Activated B cell treated with CpG ODN at 0.5 μM for 24 hours (primary cell): ENCODE results near the gene DEPP1. TPM values are rescaled to one million over a fixed set of nuclear protein-coding genes. Genes with fewer than 3 reads are reported as not detected.

Experiments
- ATAC-seq: fragments of 200-7000 bp; cut with Tn5 transposase; one replicate; pipeline ENCODE4 v1.10.0; 2021; ENCODE audit warnings: low read depth, mild to moderate bottlenecking, moderate library complexity
- CTCF ChIA-PET: fragments of 350-600 bp; sonication (Branson Sonifier 250); formaldehyde crosslinking; loops from one replicate; lab custom pipeline; 2021; ENCODE audit warnings: antibody characterized with exemption; lab: Charles Lee
- POLR2A ChIA-PET: fragments of 350-600 bp; sonication (Branson Sonifier 250); formaldehyde crosslinking; loops from one replicate; lab custom pipeline; 2021; ENCODE audit warnings: antibody characterized with exemption; lab: Charles Lee
- DNase-seq: peaks from one replicate; pipeline ENCODE4 v3.0.0; 2022
- H3K27ac Mint-ChIP-seq: one replicate; pipeline ENCODE4 v1.8.0; 2020; ENCODE audit warnings: mixed read lengths
- H3K27me3 Mint-ChIP-seq: one replicate; pipeline ENCODE4 v1.8.0; 2021; ENCODE audit warnings: mixed read lengths
- H3K36me3 Mint-ChIP-seq: one replicate; pipeline ENCODE4 v1.8.0; 2021; ENCODE audit warnings: low read depth, mixed read lengths
- H3K4me1 Mint-ChIP-seq: one replicate; pipeline ENCODE4 v1.8.0; 2021; ENCODE audit warnings: mixed read lengths
- H3K4me3 Mint-ChIP-seq: one replicate; pipeline ENCODE4 v1.8.0; 2020; ENCODE audit warnings: mild to moderate bottlenecking, mixed read lengths
- H3K9me3 Mint-ChIP-seq: one replicate; pipeline ENCODE4 v1.8.0; 2020; ENCODE audit warnings: mixed read lengths
- intact Hi-C: fragments of 100-400 bp; cut with micrococcal nuclease; formaldehyde crosslinking; loops from one replicate; pipeline ENCODE4 v1.15.1; 2024
- total RNA-seq: library from RNA; stranded (reverse); gene quantifications from 2 replicates; pipeline ENCODE4 v1.2.3, GENCODE V29; 2022
- TF ChIP-seq, protein P1 (sequence below): fragments of 200-600 bp; IDR thresholded peaks from one replicate; pipeline ENCODE4 v1.8.0; 2022; ENCODE audit warnings: antibody characterized with exemption, mild to moderate bottlenecking

Gene DEPP1
- total RNA-seq, 1 donor from 2014 or later = 0.11 TPM

DNA sequence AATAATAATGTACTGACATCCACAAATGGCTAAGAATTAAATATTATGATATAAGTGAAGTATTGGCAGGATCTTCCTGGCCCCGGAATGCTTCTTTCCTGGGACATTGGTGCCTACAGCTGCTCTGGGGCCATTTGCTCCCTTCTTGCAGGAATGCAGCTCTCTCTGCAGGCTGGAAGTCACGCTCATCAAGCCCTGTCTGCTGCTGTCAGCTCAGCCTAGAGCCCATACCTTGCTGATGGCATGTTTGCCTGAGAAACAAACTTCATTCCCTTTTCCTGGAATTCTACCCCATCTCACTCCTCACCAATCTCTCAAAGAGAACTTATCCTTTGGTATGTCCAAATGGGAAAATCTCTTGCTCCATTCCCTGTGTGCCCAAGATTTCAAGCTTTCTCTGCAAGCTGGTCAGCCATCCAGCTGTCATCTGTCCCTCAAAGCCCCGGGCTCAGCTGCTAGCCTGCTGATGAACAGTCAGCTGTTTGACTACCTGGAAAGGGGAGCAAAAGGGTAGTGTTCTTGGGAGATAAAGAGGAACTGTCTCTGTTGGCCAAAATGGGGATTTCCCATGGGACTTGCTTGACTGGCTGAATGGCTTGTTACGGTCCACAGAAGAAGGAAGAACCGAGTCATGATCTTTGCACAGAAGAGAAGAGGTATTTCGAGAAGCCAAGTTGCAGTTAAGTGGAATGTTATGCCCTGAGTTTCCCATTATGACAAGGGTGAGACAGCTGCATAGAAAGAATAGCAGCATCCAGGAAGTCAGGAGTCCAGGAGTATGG, 31.0 kb downstream of the DEPP1 start:
- peaks cover 11% of the 10 kb centered on the region for H3K9me3 Mint-ChIP-seq
- no peak overlapping the region for H3K27ac Mint-ChIP-seq
- H3K36me3 Mint-ChIP-seq = no peaks in the 10 kb centered on the region
- H3K4me1 Mint-ChIP-seq = peaks cover 45% of the 10 kb centered on the region
- POLR2A ChIA-PET = interaction anchor here (0.7 to 2.2 kb wide), 5 partner anchors 9 to 1353 kb away, joined by 3 to 6 read pairs (median 4); partner anchors contain the start of gene RASSF4
- intact Hi-C loops = loop anchor here (1.0 kb wide), 1 partner anchor 12 kb away; the partner anchor contains the start of gene RASSF4
- H3K4me3 Mint-ChIP-seq = peak overlapping the region; percentile 26
- DNase-seq (peak; percentile 17), ATAC-seq (peak; percentile 71)
- no peaks in the 10 kb centered on the region for H3K27me3 Mint-ChIP-seq
- TF ChIP-seq, protein P1, sequence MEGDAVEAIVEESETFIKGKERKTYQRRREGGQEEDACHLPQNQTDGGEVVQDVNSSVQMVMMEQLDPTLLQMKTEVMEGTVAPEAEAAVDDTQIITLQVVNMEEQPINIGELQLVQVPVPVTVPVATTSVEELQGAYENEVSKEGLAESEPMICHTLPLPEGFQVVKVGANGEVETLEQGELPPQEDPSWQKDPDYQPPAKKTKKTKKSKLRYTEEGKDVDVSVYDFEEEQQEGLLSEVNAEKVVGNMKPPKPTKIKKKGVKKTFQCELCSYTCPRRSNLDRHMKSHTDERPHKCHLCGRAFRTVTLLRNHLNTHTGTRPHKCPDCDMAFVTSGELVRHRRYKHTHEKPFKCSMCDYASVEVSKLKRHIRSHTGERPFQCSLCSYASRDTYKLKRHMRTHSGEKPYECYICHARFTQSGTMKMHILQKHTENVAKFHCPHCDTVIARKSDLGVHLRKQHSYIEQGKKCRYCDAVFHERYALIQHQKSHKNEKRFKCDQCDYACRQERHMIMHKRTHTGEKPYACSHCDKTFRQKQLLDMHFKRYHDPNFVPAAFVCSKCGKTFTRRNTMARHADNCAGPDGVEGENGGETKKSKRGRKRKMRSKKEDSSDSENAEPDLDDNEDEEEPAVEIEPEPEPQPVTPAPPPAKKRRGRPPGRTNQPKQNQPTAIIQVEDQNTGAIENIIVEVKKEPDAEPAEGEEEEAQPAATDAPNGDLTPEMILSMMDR = no peak
- CTCF ChIA-PET = interaction anchor here (1.0 to 4.0 kb wide), 2 partner anchors 13 to 18 kb away, joined by 3 to 26 read pairs; no protein-coding TSS in a partner anchor

DNA sequence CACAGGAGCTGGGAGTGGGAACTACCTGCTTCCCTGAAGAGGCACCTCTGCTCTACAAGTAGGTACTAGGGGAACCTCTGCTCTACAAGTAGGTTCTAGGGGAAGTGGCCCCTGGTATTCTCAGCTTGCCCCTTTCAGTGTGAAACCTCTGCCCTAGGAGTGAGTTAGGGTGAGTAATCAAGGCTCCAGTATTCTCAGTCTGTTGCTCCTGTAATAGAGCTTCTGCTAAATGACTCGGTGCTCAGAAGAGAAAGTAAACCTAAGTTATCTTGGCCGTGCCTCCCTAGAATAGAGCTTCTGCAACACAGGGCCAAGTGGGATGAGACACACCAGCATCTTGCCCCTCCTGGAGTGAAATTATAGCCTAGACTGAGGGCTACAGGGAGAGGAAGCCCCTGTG, 32.4 kb downstream of the DEPP1 start:
- Mint-ChIP-seq H3K4me3 (no peak overlapping the region), H3K4me1 (peaks cover 45% of the 10 kb centered on the region), H3K27me3 (no peaks in the 10 kb centered on the region), H3K36me3 (no peaks in the 10 kb centered on the region), H3K9me3 (peaks cover 11% of the 10 kb centered on the region), H3K27ac (peak overlapping the region; percentile 16)
- DNase-seq (no peak), ATAC-seq (peak; percentile 63)
- intact Hi-C loops = no loop called here
- POLR2A ChIA-PET = interaction anchor here (0.9 to 2.2 kb wide), 2 partner anchors 11 to 20 kb away, joined by 3 to 6 read pairs; no protein-coding TSS in a partner anchor
- CTCF ChIA-PET = interaction anchor here (4.0 kb wide), 1 partner anchor 12 kb away, joined by 26 read pairs; no protein-coding TSS in a partner anchor
- TF ChIP-seq, protein P1 = no peak

DNA sequence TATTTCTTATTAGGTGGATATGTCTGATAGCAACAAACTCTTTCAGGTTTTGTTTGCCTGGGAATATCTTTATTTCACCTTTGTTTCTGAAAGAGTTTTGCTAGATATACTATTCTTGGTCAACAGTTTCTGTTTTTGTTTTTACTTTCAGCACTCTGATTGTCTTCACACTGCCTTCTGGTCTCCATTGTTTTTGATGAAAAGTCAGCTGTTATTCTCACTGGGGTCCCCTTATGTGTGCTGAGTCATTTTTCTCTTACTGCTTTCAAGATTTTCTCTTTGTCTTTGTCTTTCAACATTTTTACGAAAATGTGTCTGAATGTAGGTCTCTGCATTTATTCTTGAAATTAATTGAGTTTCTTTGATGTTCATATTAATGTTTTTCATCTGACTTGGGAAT, 34.3 kb downstream of the DEPP1 start:
- H3K9me3 Mint-ChIP-seq = peaks cover 11% of the 10 kb centered on the region
- TF ChIP-seq, protein P1 = no peak
- no peak overlapping the region for H3K4me3 Mint-ChIP-seq
- ChIA-PET CTCF (interaction anchor here (0.8 to 1.2 kb wide), 2 partner anchors 11 to 13 kb away, joined by 3 to 4 read pairs; no protein-coding TSS in a partner anchor), POLR2A (interaction anchor here (1.0 kb wide), 1 partner anchor 57 kb away, joined by 3 read pairs; no protein-coding TSS in a partner anchor)
- H3K27ac Mint-ChIP-seq = no peak overlapping the region
- ATAC-seq (no peak), DNase-seq (no peak)
- intact Hi-C loops = no loop called here
- H3K27me3 Mint-ChIP-seq = no peaks in the 10 kb centered on the region
- H3K36me3 Mint-ChIP-seq = no peaks in the 10 kb centered on the region
- H3K4me1 Mint-ChIP-seq = peaks cover 31% of the 10 kb centered on the region

DNA sequence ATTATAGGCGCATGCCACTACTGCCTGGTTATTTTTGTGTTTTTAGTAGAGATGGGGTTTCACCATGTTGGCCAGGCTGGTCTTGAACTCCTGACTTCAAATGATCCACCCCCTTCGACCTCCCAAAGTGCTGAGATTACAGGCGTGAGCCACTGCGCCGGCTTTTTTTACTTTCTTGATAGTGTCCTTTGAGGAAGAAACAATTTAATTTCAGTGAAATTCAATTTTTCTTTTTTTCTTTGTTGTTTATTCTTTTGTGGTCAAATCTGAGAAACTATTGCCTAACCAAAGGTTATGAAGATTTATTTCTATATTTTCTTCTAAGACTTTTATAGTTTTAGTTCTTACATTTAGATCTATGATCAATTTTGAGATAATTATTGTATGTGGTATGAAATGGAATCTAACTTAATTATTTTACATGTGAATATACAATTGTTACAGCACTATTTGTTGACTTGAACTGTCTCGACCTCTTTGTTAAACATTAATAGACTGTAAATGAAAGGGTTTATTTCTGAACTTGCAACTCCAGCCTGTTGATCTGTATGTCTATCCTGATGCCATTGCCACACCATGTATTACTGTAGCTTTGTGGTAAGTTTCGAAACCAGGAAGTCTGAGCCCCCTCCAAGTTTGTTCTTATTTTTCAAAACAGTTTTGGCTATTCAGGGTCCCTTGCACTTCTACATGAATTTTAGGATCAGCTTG, 38.8 kb downstream of the DEPP1 start:
- TF ChIP-seq, protein P1 = no peak
- ChIA-PET POLR2A (no interaction called here), CTCF (no interaction called here)
- H3K4me1 Mint-ChIP-seq = no peaks in the 10 kb centered on the region
- no peak overlapping the region for H3K4me3 Mint-ChIP-seq
- no peaks in the 10 kb centered on the region for H3K36me3 Mint-ChIP-seq
- peaks cover 8% of the 10 kb centered on the region for H3K9me3 Mint-ChIP-seq
- no peak overlapping the region for H3K27ac Mint-ChIP-seq
- DNase-seq = no peak
- intact Hi-C loops = no loop called here
- H3K27me3 Mint-ChIP-seq = no peaks in the 10 kb centered on the region
- ATAC-seq = no peak

DNA sequence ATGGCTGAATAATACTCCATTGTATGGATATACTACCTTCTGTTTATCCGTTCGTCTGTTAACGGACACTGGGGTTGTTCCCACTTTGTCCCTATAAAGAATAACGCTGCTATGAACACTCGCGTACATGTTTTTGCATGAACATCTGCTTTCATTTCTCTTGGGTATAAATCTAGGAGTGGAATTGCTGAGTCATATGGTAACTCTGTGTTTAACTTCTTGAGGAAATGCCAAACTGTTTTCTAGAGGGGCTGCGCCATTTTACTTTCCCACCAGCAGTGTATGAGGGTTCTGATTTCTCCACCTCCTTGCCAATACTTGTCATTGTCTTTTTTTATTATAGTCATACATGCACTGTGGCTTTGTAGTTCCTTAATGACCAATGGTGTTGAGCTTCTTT, 39.7 kb downstream of the DEPP1 start:
- intact Hi-C loops = no loop called here
- H3K27me3 Mint-ChIP-seq = no peaks in the 10 kb centered on the region
- TF ChIP-seq, protein P1 = no peak
- ATAC-seq (no peak), DNase-seq (no peak)
- ChIA-PET POLR2A (no interaction called here), CTCF (no interaction called here)
- H3K36me3 Mint-ChIP-seq = no peaks in the 10 kb centered on the region
- H3K9me3 Mint-ChIP-seq = no peaks in the 10 kb centered on the region
- no peak overlapping the region for H3K4me3 Mint-ChIP-seq
- no peaks in the 10 kb centered on the region for H3K4me1 Mint-ChIP-seq
- no peak overlapping the region for H3K27ac Mint-ChIP-seq
